ENCODE measurements around the gene ABCC9. TPM values are rescaled to one million over a fixed set of nuclear protein-coding genes. Genes with fewer than 3 reads are reported as not detected.

Gene ABCC9
- total RNA-seq, 1 experiment from 2014 or later = not detected

- no CpG with 5 or more reads among the region's 6 CpGs for WGBS (ENCODE audit: extremely low coverage, insufficient read length, low lambda C conversion rate)
- H2AFZ ChIP-seq (ENCODE audit: low read length) = no peak overlapping the region
These were observed 46.5 kb upstream of the ABCC9 start for GRCh38 chr12:21987755-21988154.

More at GRCh38 chr12:21987755-21988154, 46.5 kb upstream of the ABCC9 start:
- Histone ChIP-seq H2BK120ac (ENCODE audit: low read depth, low read length, poor library complexity, severe bottlenecking) (no peak overlapping the region), H3K79me1 (ENCODE audit: insufficient read depth, low read depth, low read length, poor library complexity, severe bottlenecking) (no peaks in the 10 kb centered on the region), H3K27me3 (ENCODE audit: insufficient read depth, low read length) (no peaks in the 10 kb centered on the region), H3K79me2 (ENCODE audit: insufficient read depth, low read length) (no peaks in the 10 kb centered on the region), H3K9ac (ENCODE audit: extremely low read depth, insufficient read length, low read length) (no peak overlapping the region), H4K20me1 (ENCODE audit: control insufficient read depth, insufficient read depth, insufficient read length) (no peaks in the 10 kb centered on the region), H3K14ac (ENCODE audit: insufficient read depth, low read length) (no peak overlapping the region), H3K4ac (ENCODE audit: low read depth, low read length) (no peak overlapping the region), H3K23ac (ENCODE audit: insufficient read length, low read depth, low read length) (no peak overlapping the region), H3K56ac (ENCODE audit: insufficient read length, low read depth, low read length) (no peak overlapping the region), H3T11ph (ENCODE audit: low read length) (no peak overlapping the region), H2AK5ac (ENCODE audit: insufficient read length, low read length) (no peak overlapping the region), H4K91ac (ENCODE audit: insufficient read length, low read depth, low read length) (no peak overlapping the region), H3K23me2 (ENCODE audit: insufficient read length, low read depth, low read length, poor library complexity, severe bottlenecking) (no peaks in the 10 kb centered on the region), H2BK5ac (ENCODE audit: insufficient read length, low read length) (no peak overlapping the region), H4K8ac (replicated peaks; ENCODE audit: insufficient read length, low read depth, low read length) (no peak overlapping the region), H3K4me2 (ENCODE audit: insufficient read depth, insufficient read length, low read length) (no peak overlapping the region), H3K9me3 (ENCODE audit: control insufficient read depth, low read depth, low read length) (no peaks in the 10 kb centered on the region), H2BK15ac (ENCODE audit: low read depth, low read length) (no peak overlapping the region), H2BK12ac (ENCODE audit: insufficient read length, low read depth, low read length) (no peak overlapping the region), H2BK20ac (ENCODE audit: low read depth, low read length, poor library complexity, severe bottlenecking) (no peak overlapping the region), H3K4me1 (ENCODE audit: insufficient read depth, low read length) (peaks cover 3% of the 10 kb centered on the region; the same call in 1 of the 2 replicates), H3K27ac (ENCODE audit: insufficient read length, low read depth, low read length) (no peak overlapping the region), H4K5ac (ENCODE audit: insufficient read length, low read depth, low read length) (no peak overlapping the region), H3K18ac (ENCODE audit: insufficient read length, low read depth, low read length) (no peak overlapping the region)
- peak overlapping the region in 1 of 3 experiments; percentile 28; a peak in 1 of 7 replicates for H3K27ac Mint-ChIP-seq
- no peaks in the 10 kb centered on the region for H3K27me3 Mint-ChIP-seq (ENCODE audit: low read depth)
- H3K9me3 Mint-ChIP-seq = no peaks in the 10 kb centered on the region
- TF ChIP-seq CTCF (conservative IDR thresholded peaks at IDR 0.05) = no peak
- no peak overlapping the region for H3K4me3 Mint-ChIP-seq
- no peak for DNase-seq
- H3K4me1 Mint-ChIP-seq = peaks cover 14 to 18% of the 10 kb centered on the region in 2 experiments
- no peaks in the 10 kb centered on the region for H3K36me3 Mint-ChIP-seq (ENCODE audit: insufficient read depth in 1 of 3, low read depth in 3 of 3)

All from H9 (cell line).